GM12878 (cell line): ENCODE results near the gene MROH7. TPM values are rescaled to one million over a fixed set of nuclear protein-coding genes. Genes with fewer than 3 reads are reported as not detected.

ENCODE experiments used
- ATAC-seq: fragments of 200-7000 bp; cut with Tn5 transposase; 3 replicates; pipeline ENCODE4 v1.9.1; 2020; ENCODE audit warnings: mild to moderate bottlenecking, moderate library complexity
- BruUV-seq: library from RNA; stranded (reverse); fragments of 400-500 nt; replicated peaks from 2 replicates; lab custom pipeline; 2021; lab: Mats Ljungman, UMichigan
- CTCF ChIA-PET: fragments of 300-600 bp; sonication (Branson Sonifier 250); formaldehyde crosslinking; extraction: SDS; loops from one replicate; lab custom pipeline; 2021; ENCODE audit warnings: inconsistent platforms; lab: Yijun Ruan, JAX
- POLR2A ChIA-PET: fragments of 350-600 bp; formaldehyde crosslinking; extraction: SDS; loops from one replicate; lab custom pipeline; 2021; ENCODE audit warnings: inconsistent platforms; lab: Charles Lee
- RAD21 ChIA-PET: fragments of 300-600 bp; sonication (Branson Sonifier 250); formaldehyde crosslinking; loops from one replicate; lab custom pipeline; 2023; ENCODE audit warnings: antibody characterized with exemption; ENCODE audit not compliant: unreplicated experiment; lab: Charles Lee
- SMC1A ChIA-PET: fragments of 300-600 bp; sonication (Branson Sonifier 250); formaldehyde crosslinking; loops from one replicate; lab custom pipeline; 2023; ENCODE audit not compliant: unreplicated experiment, uncharacterized antibody; lab: Charles Lee
- DNase-seq: peaks from one replicate; pipeline ENCODE4 v3.0.0-alpha.2; 2011; ENCODE audit warnings: low read depth, low spot score
- FAIRE-seq: peaks from 3 replicates; lab custom pipeline; 2011; peaks lifted over from hg19 to GRCh38; lab: Jason Lieb, UNC
- H2AFZ ChIP-seq: 2 replicates; pipeline ENCODE4 v1.6.0; 2011; ENCODE audit warnings: low read depth, low read length, control low read depth; ENCODE audit not compliant: control insufficient read depth
- H3K27ac ChIP-seq: 2 replicates; pipeline ENCODE4 v1.5.1; 2011; ENCODE audit warnings: control low read depth; ENCODE audit not compliant: control insufficient read depth, insufficient read depth
- H3K27me3 ChIP-seq, 2 experiments: replicated peaks in 1 of 2; 2 replicates each; pipeline versions ENCODE4 v1.6.0 to v1.6.1; 2011; ENCODE audit warnings: low read length in 1 of 2; ENCODE audit not compliant: control insufficient read depth in 2 of 2, insufficient read depth in 2 of 2
- H3K36me3 ChIP-seq, 2 experiments: 2 replicates each; pipeline ENCODE4 v1.5.1; 2011; ENCODE audit warnings: low read length in 1 of 2; ENCODE audit not compliant: control insufficient read depth in 2 of 2, insufficient read depth in 2 of 2
- H3K4me1 ChIP-seq: 2 replicates; pipeline ENCODE4 v1.6.1; 2011; ENCODE audit warnings: mild to moderate bottlenecking, low read length, moderate library complexity, mixed read lengths; ENCODE audit not compliant: control insufficient read depth, insufficient read depth
- H3K4me2 ChIP-seq: 2 replicates; pipeline ENCODE4 v1.6.0; 2011; ENCODE audit warnings: control low read depth; ENCODE audit not compliant: control insufficient read depth, insufficient read depth
- H3K4me3 ChIP-seq: fragments of 200-600 bp; sonication (generic); 2 replicates; pipeline ENCODE4 v1.5.1; 2016
- H3K79me2 ChIP-seq: 2 replicates; pipeline ENCODE4 v1.6.0; 2011; ENCODE audit warnings: low read length; ENCODE audit not compliant: control insufficient read depth, insufficient read depth
- H3K9ac ChIP-seq: 2 replicates; pipeline ENCODE4 v1.8.0; 2011; ENCODE audit warnings: low read length, control low read depth, mixed read lengths; ENCODE audit not compliant: control insufficient read depth, insufficient read depth
- H3K9me3 ChIP-seq: replicated peaks from 3 replicates; pipeline ENCODE4 v1.5.1; 2011; ENCODE audit warnings: mild to moderate bottlenecking, low read length; ENCODE audit not compliant: control insufficient read depth, insufficient read depth
- H4K20me1 ChIP-seq: 2 replicates; pipeline ENCODE4 v1.6.0; 2011; ENCODE audit not compliant: control insufficient read depth, insufficient read depth
- CREM ChIP-seq: IDR thresholded peaks from 2 replicates; pipeline ENCODE4 v1.6.1; 2014; ENCODE audit warnings: antibody characterized with exemption, low read depth
- CTCF ChIP-seq, 3 experiments: IDR thresholded peaks in 2 of 3; conservative IDR thresholded peaks in 1 of 3; 2 replicates each; pipeline ENCODE4 v1.5.1; 2011; ENCODE audit warnings: low read depth in 3 of 3, low read length in 3 of 3, mild to moderate bottlenecking in 3 of 3, control low read depth in 2 of 3, moderate library complexity in 2 of 3, inconsistent platforms in 1 of 3, mixed read lengths in 1 of 3; ENCODE audit not compliant: control insufficient read depth in 2 of 3, insufficient read depth in 1 of 3; ENCODE audit errors: extremely low read depth in 1 of 3
- NRF1 ChIP-seq: conservative IDR thresholded peaks from 2 replicates; pipeline ENCODE4 v1.6.1; 2011; ENCODE audit warnings: mild to moderate bottlenecking, low read depth, low read length, improper control_type of control experiment
- RAD21 ChIP-seq: IDR thresholded peaks from 2 replicates; pipeline ENCODE4 v1.6.1; 2011; ENCODE audit warnings: mild to moderate bottlenecking, low read depth, low read length, moderate library complexity; ENCODE audit not compliant: insufficient read depth
- SMC3 ChIP-seq: IDR thresholded peaks from 2 replicates; pipeline ENCODE4 v1.6.1; 2011; ENCODE audit warnings: low read length, improper control_type of control experiment, borderline replicate concordance
- WGBS: methylation state at CpG from one replicate; pipeline ENCODE4 v1.1.6; 2016; ENCODE audit warnings: low lambda C conversion rate; ENCODE audit not compliant: insufficient replicate concordance, insufficient coverage; ENCODE audit errors: missing lambda C conversion rate; 5-methylcytosine and 5-hydroxymethylcytosine counted together
- in situ Hi-C: fragments of 300-500 bp; cut with MboI; formaldehyde crosslinking; loops from 9 replicates; pipeline ENCODE4 v1.14.3; 2018; ENCODE audit warnings: mixed read lengths
- intact Hi-C: fragments of 100-400 bp; cut with micrococcal nuclease; formaldehyde crosslinking; loops from one replicate; pipeline ENCODE4 v1.14.2; 2022; ENCODE audit not compliant: unreplicated experiment
- polyA plus RNA-seq, 11 experiments: library from polyadenylated mRNA; depleted of rRNA in 4 of 11; unstranded in 6 of 11; stranded (reverse) in 5 of 11; fragments of >200 nt; fragmentation: Nextera tagmentation in 4 of 11; fragmentation: Illumina TruSeq in 1 of 11; extraction: Ambion mirVana in 4 of 11; extraction: Trizol in 1 of 11; gene quantifications; 1 replicate in 1 of 11; 2 replicates in 10 of 11; pipeline versions ENCODE4 v1.2.1 to v1.2.3, GENCODE V29; 2011 to 2016; ENCODE audit warnings: inconsistent platforms in 2 of 11, missing spikeins in 2 of 11, low read depth in 1 of 11
- total RNA-seq, 4 experiments: library from RNA; depleted of rRNA in 3 of 4; stranded (reverse); fragments of >200 nt in 3 of 4; fragmentation: Illumina TruSeq in 1 of 4; extraction: Trizol in 1 of 4; gene quantifications; 2 replicates each; pipeline versions ENCODE4 v1.2.1 to v1.2.3, GENCODE V29; 2013 to 2021

Gene MROH7
- total and polyA plus RNA-seq, 10 of the 15 experiments (the other 5 are each of a cell fraction or from before 2014, with no cell fraction given), result 0.11 TPM; not detected in 9

DNA sequence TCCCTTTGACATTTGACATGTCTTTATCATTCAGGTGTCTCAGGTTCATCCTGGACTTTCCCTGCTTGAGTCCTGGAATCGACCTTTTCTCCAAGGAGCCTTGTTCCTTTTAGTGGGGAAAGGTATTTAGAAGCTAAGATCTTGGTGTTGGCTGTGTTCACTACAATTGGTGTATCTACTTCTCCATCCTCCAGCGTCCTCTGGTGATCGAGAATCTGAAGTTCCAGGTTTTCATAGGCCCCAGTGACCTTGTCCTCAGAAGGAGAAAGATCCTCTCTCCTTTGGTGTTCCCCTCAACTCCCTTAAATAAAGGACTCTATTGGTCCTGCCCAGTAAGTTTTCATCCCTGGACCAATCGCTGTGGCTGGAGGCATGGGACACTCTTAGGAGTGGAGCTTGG lies 22.1 kb downstream of the MROH7 start:
- Histone ChIP-seq H3K27me3 (no peaks in the 10 kb centered on the region), H3K79me2 (no peaks in the 10 kb centered on the region), H3K4me2 (no peak overlapping the region), H3K4me3 (no peak overlapping the region), H3K4me1 (no peaks in the 10 kb centered on the region), H3K9me3 (peaks cover 1% of the 10 kb centered on the region; the same call in 1 of the 3 replicates), H2AFZ (no peak overlapping the region), H3K9ac (no peak overlapping the region), H3K36me3 (no peaks in the 10 kb centered on the region), H4K20me1 (no peaks in the 10 kb centered on the region), H3K27ac (no peak overlapping the region)
- BruUV-seq, result no TSS peak
- POLR2A ChIA-PET, result no interaction called here
- SMC1A ChIA-PET, result interaction anchor here (1.4 kb wide), 1 partner anchor 167 kb away, joined by 3 read pairs; no protein-coding TSS in a partner anchor
- DNase-seq (no peak), ATAC-seq (no peak), FAIRE-seq (no peak)
- peak; percentile 10; the same call in 1 of the 2 replicates for TF ChIP-seq SMC3
- TF ChIP-seq CTCF (IDR thresholded peaks at IDR 0.05 in 2 of 3, conservative IDR thresholded peaks at IDR 0.05 in 1 of 3; ENCODE audit: control insufficient read depth in 2 of 3, extremely low read depth in 1 of 3, insufficient read depth in 1 of 3, low read depth in 3 of 3, low read length in 3 of 3), result peak in 1 of 3 experiments; percentile 23; a peak in 1 of 6 replicates
- TF ChIP-seq RAD21, result peak; percentile 38
- TF ChIP-seq NRF1, result no peak
- no peak for TF ChIP-seq CREM
- 21% methylated on average over 4 of the region's 4 CpGs for WGBS
- intact Hi-C loops, result no loop called here
- RAD21 ChIA-PET, result interaction anchor here (0.6 kb wide), 1 partner anchor 36 kb away, joined by 3 read pairs; no protein-coding TSS in a partner anchor
- CTCF ChIA-PET, result interaction anchor here (1.3 to 1.4 kb wide), 2 partner anchors 164 to 174 kb away, joined by 3 to 4 read pairs; no protein-coding TSS in a partner anchor
- in situ Hi-C loops, result no loop called here
